Panc1 (cell line): ENCODE results near the gene OR8K1. TPM values are rescaled to one million over a fixed set of nuclear protein-coding genes. Genes with fewer than 3 reads are reported as not detected.

Experiments used
- ATAC-seq: fragments of 200-7000 bp; cut with Tn5 transposase; 2 replicates; pipeline ENCODE4 v1.9.1; 2020; ENCODE audit warnings: mild to moderate bottlenecking, moderate library complexity
- BruUV-seq: library from RNA; stranded (reverse); fragments of 400-500 nt; replicated peaks from 2 replicates; lab custom pipeline; 2021; lab: Mats Ljungman, UMichigan
- CTCF ChIA-PET: fragments of 300-600 bp; sonication (Branson Sonifier 250); formaldehyde crosslinking; loops from one replicate; lab custom pipeline; 2022; ENCODE audit warnings: antibody characterized with exemption; lab: Charles Lee
- POLR2A ChIA-PET: fragments of 300-600 bp; sonication (Branson Sonifier 250); formaldehyde crosslinking; loops from one replicate; lab custom pipeline; 2022; ENCODE audit warnings: antibody characterized with exemption; lab: Charles Lee
- DNase-seq: peaks from one replicate; pipeline ENCODE4 v3.0.0-alpha.2; 2010; ENCODE audit warnings: low read depth, low spot score
- H3K27ac ChIP-seq: 2 replicates; pipeline ENCODE4 v1.5.1; 2011; ENCODE audit warnings: mild to moderate bottlenecking, low read length, inconsistent platforms
- H3K27me3 ChIP-seq: fragments of 200-500 bp; sonication (Bioruptor generic); 2 replicates; pipeline ENCODE4 v1.6.0; 2014; ENCODE audit warnings: low read length, inconsistent platforms; ENCODE audit not compliant: control insufficient read depth, insufficient read depth
- H3K36me3 ChIP-seq: fragments of 200-500 bp; sonication (Bioruptor generic); 2 replicates; pipeline ENCODE4 v1.5.1; 2014; ENCODE audit warnings: inconsistent platforms, mild to moderate bottlenecking, low read length, moderate library complexity; ENCODE audit not compliant: control insufficient read depth, insufficient read depth
- H3K4me1 ChIP-seq: 2 replicates; pipeline ENCODE4 v1.5.1; 2011; ENCODE audit warnings: inconsistent platforms, mild to moderate bottlenecking, low read length, moderate library complexity; ENCODE audit not compliant: control insufficient read depth, insufficient read depth
- H3K4me3 ChIP-seq, 2 experiments: 2 replicates each; pipeline ENCODE4 v1.5.1; 2011 to 2012; ENCODE audit warnings: low read depth in 2 of 2, low read length in 2 of 2, mild to moderate bottlenecking in 2 of 2, inconsistent platforms in 1 of 2, moderate library complexity in 1 of 2
- H3K9me3 ChIP-seq: fragments of 200-500 bp; sonication (Bioruptor generic); 2 replicates; pipeline ENCODE4 v1.5.1; 2014; ENCODE audit warnings: low read depth, mild to moderate bottlenecking, inconsistent platforms, low read length, moderate library complexity; ENCODE audit not compliant: control insufficient read depth, insufficient read depth
- CTCF ChIP-seq: fragments of 450-650 bp; IDR thresholded peaks from 2 replicates; pipeline ENCODE4 v1.5.1; 2017; ENCODE audit warnings: mild to moderate bottlenecking
- POLR2AphosphoS5 ChIP-seq: IDR thresholded peaks from 2 replicates; pipeline ENCODE4 v1.6.1; 2012; ENCODE audit warnings: mild to moderate bottlenecking, low read depth, low read length, moderate library complexity
- SIN3A ChIP-seq: IDR thresholded peaks from 2 replicates; pipeline ENCODE4 v1.6.1; 2012; ENCODE audit warnings: low read depth, mild to moderate bottlenecking, low read length, moderate library complexity, borderline replicate concordance; ENCODE audit not compliant: insufficient read depth
- TCF7L2 ChIP-seq: IDR thresholded peaks from 2 replicates; pipeline ENCODE4 v1.6.1; 2011; ENCODE audit warnings: mild to moderate bottlenecking, low read depth, low read length, inconsistent platforms
- in situ Hi-C: cut with HindIII; loops from 2 replicates; pipeline ENCODE4 v1.10.0; 2016; ENCODE audit warnings: low sequenced_read_pairs, low pct_unique_long_range_greater_than_20kb
- intact Hi-C: fragments of 100-400 bp; cut with micrococcal nuclease; formaldehyde crosslinking; loops from one replicate; pipeline ENCODE4 v1.10.0; 2022; ENCODE audit not compliant: unreplicated experiment
- total RNA-seq: library from RNA; stranded (reverse); gene quantifications from one replicate; pipeline ENCODE4 v1.2.1, GENCODE V29; 2021; ENCODE audit not compliant: unreplicated experiment
- TF ChIP-seq, protein P1 (sequence below), 2 experiments: IDR thresholded peaks; 2 replicates each; pipeline ENCODE4 v1.6.1; 2011 to 2012; ENCODE audit warnings: low read depth in 2 of 2, control low read depth in 1 of 2, low read length in 1 of 2, mild to moderate bottlenecking in 1 of 2, moderate library complexity in 1 of 2; ENCODE audit not compliant: insufficient read depth in 1 of 2

The OR8K1 gene
- total RNA-seq, 1 experiment from 2014 or later, result not detected

DNA sequence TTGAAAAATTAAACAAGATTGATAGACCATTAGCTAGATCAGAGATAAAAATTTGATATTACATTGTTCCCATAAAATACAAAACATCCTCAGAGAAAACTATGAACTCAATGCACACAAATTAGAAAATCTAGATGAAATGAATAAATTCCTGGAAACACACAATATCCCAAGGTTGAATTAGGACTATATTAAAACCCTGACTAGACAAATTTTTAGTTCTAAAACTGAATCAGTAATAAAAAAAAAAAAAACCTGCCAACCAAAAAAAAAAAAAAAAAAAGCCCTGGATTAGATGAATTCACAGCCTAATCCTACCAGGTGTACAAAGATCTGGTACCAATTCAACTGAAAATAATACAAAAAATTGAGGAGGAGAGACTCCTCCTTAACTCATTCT lies 5.5 kb upstream of the OR8K1 start:
- no peak for ATAC-seq
- no peaks in the 10 kb centered on the region for H3K9me3 ChIP-seq
- no peaks in the 10 kb centered on the region for H3K36me3 ChIP-seq
- BruUV-seq, result no TSS peak
- DNase-seq, result no peak
- intact Hi-C loops (no loop called here), in situ Hi-C loops (no loop called here)
- TF ChIP-seq SIN3A (no peak), TCF7L2 (no peak), POLR2AphosphoS5 (no peak), CTCF (no peak)
- TF ChIP-seq, protein P1, sequence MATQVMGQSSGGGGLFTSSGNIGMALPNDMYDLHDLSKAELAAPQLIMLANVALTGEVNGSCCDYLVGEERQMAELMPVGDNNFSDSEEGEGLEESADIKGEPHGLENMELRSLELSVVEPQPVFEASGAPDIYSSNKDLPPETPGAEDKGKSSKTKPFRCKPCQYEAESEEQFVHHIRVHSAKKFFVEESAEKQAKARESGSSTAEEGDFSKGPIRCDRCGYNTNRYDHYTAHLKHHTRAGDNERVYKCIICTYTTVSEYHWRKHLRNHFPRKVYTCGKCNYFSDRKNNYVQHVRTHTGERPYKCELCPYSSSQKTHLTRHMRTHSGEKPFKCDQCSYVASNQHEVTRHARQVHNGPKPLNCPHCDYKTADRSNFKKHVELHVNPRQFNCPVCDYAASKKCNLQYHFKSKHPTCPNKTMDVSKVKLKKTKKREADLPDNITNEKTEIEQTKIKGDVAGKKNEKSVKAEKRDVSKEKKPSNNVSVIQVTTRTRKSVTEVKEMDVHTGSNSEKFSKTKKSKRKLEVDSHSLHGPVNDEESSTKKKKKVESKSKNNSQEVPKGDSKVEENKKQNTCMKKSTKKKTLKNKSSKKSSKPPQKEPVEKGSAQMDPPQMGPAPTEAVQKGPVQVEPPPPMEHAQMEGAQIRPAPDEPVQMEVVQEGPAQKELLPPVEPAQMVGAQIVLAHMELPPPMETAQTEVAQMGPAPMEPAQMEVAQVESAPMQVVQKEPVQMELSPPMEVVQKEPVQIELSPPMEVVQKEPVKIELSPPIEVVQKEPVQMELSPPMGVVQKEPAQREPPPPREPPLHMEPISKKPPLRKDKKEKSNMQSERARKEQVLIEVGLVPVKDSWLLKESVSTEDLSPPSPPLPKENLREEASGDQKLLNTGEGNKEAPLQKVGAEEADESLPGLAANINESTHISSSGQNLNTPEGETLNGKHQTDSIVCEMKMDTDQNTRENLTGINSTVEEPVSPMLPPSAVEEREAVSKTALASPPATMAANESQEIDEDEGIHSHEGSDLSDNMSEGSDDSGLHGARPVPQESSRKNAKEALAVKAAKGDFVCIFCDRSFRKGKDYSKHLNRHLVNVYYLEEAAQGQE (IDR thresholded peaks at IDR 0.05; ENCODE audit: insufficient read depth in 1 of 2, low read depth in 2 of 2, low read length in 1 of 2), result no peak
- H3K4me1 ChIP-seq, result no peaks in the 10 kb centered on the region
- ChIA-PET POLR2A (no interaction called here), CTCF (no interaction called here)
- H3K27me3 ChIP-seq, result no peaks in the 10 kb centered on the region
- H3K27ac ChIP-seq, result no peak overlapping the region
- no peak overlapping the region for H3K4me3 ChIP-seq

- Histone ChIP-seq H3K4me3 (no peak within 1 kb of the TSS), H3K36me3 (no peaks in the 10 kb centered on the region), H3K27ac (no peak within 1 kb of the TSS), H3K9me3 (no peaks in the 10 kb centered on the region), H3K27me3 (no peaks in the 10 kb centered on the region), H3K4me1 (no peaks in the 10 kb centered on the region)
- in situ Hi-C loops (no loop called here), intact Hi-C loops (no loop called here)
- ChIA-PET POLR2A (no interaction called here), CTCF (interaction anchor here (0.5 kb wide), 1 partner anchor 932 kb away, joined by 5 read pairs; no protein-coding TSS in a partner anchor)
- DNase-seq (no peak), ATAC-seq (no peak)
- no TSS peak for BruUV-seq
- TF ChIP-seq POLR2AphosphoS5, result no peak
- TF ChIP-seq, protein P1 (IDR thresholded peaks at IDR 0.05; ENCODE audit: insufficient read depth in 1 of 2, low read depth in 2 of 2, low read length in 1 of 2), result no peak
- TF ChIP-seq TCF7L2, result no peak
- no peak for TF ChIP-seq CTCF
- no peak for TF ChIP-seq SIN3A
Observed at GRCh38 chr11:56353991-56354390, 8.2 kb downstream of the OR8K1 start, which contains the start of gene OR8J1. OR8J1 (plus strand) TSS chr11:56354291; CDS start chr11:56360247, 5,956 bp downstream.
